ENCODE results near the gene SLC7A14. TPM values are rescaled to one million over a fixed set of nuclear protein-coding genes. Genes with fewer than 3 reads are reported as not detected.

Gene SLC7A14
- total RNA-seq (2021; ENCODE audit: unreplicated experiment): not detected
- not detected in 2 replicates for polyA plus RNA-seq (2012)
- Bru-seq, nascent RNA: not detected
- percentile 1 among the genes with signal in this experiment for BruChase-seq, experiment 1, labeled RNA remaining after a 6-hour chase
- BruChase-seq, experiment 2, labeled RNA remaining after a 2-hour chase: not detected
- long read RNA-seq: 0 reads

DNA sequence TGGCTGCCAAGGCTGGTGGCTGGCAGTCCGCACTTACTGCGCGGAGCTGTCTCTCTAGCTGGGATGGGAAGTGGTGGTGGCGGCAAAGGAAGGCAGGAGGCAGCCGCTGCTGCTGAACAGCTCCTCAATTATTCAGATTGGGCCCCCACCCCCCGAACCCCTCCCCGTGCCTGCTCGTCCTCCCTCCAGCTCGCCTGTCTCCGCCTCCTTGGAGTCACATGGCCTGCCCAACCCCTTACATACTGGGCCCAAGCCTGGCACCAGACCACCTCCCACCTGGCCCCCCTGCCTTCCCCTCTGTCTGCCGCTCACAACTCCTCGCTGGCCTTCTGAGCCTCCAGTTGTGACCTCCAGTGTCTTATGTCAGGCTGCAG is at the start of gene SLC7A14:
TSS of gene SLC7A14 (minus strand) at position 139 of the 374 bp plus-strand sequence. CDS start 59,139 bp downstream, outside the sequence.
- CTCF ChIA-PET: no interaction called here
- no peaks in the 10 kb centered on the region for H4K20me1 ChIP-seq (ENCODE audit: insufficient read depth)

More for the DNA sequence above, at the start of gene SLC7A14:
- no peaks in the 10 kb centered on the region for H3K9me3 ChIP-seq (ENCODE audit: control insufficient read depth in 1 of 2, insufficient read depth in 1 of 2, low read depth in 1 of 2, low read length in 2 of 2)
- no peaks in the 10 kb centered on the region for H3K79me2 ChIP-seq (ENCODE audit: insufficient read depth, low read length)
- H3K9ac ChIP-seq (ENCODE audit: low read length): no peak within 1 kb of the TSS
- ChIA-PET POLR2A (interaction anchor here (0.6 kb wide), 1 partner anchor 15 kb away, joined by 4 read pairs; no protein-coding TSS in a partner anchor), RAD21 (ENCODE audit: low non-redundant PET in 1 of 2, low total read pairs in 2 of 2, uncharacterized antibody in 2 of 2, unreplicated experiment in 2 of 2) (no interaction called here)
- H3K4me1 ChIP-seq (ENCODE audit: control insufficient read depth in 1 of 2, insufficient read depth in 2 of 2, low read length in 2 of 2): no peaks in the 10 kb centered on the region
- intact Hi-C loops (cut with micrococcal nuclease): no loop called here
- no peak within 1 kb of the TSS for H2AFZ ChIP-seq (ENCODE audit: low read depth, low read length, poor library complexity, severe bottlenecking)
- TF ChIP-seq, protein P1, sequence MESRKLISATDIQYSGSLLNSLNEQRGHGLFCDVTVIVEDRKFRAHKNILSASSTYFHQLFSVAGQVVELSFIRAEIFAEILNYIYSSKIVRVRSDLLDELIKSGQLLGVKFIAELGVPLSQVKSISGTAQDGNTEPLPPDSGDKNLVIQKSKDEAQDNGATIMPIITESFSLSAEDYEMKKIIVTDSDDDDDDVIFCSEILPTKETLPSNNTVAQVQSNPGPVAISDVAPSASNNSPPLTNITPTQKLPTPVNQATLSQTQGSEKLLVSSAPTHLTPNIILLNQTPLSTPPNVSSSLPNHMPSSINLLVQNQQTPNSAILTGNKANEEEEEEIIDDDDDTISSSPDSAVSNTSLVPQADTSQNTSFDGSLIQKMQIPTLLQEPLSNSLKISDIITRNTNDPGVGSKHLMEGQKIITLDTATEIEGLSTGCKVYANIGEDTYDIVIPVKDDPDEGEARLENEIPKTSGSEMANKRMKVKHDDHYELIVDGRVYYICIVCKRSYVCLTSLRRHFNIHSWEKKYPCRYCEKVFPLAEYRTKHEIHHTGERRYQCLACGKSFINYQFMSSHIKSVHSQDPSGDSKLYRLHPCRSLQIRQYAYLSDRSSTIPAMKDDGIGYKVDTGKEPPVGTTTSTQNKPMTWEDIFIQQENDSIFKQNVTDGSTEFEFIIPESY (IDR thresholded peaks at IDR 0.05; ENCODE audit: extremely low read depth, insufficient replicate concordance, low read length): no peak
- TF ChIP-seq ZNF274 (IDR thresholded peaks at IDR 0.05; ENCODE audit: low read depth, low read length) (no peak), ZFX (IDR thresholded peaks at IDR 0.05) (no peak), RAD21 (IDR thresholded peaks at IDR 0.05; ENCODE audit: low read depth) (no peak), SP1 (IDR thresholded peaks at IDR 0.05; ENCODE audit: low read depth) (no peak), EZH2phosphoT487 (IDR thresholded peaks at IDR 0.05; ENCODE audit: borderline replicate concordance) (no peak), JUND (IDR thresholded peaks at IDR 0.05) (no peak), SIN3A (IDR thresholded peaks at IDR 0.05; ENCODE audit: low read depth) (no peak), ELF1 (IDR thresholded peaks at IDR 0.05; ENCODE audit: borderline replicate concordance, low read depth) (no peak), POLR2A (IDR thresholded peaks at IDR 0.05; ENCODE audit: borderline replicate concordance, extremely low read depth, insufficient read depth, insufficient read length) (no peak), CBX3 (IDR thresholded peaks at IDR 0.05; ENCODE audit: low read depth) (no peak), POLR2AphosphoS5 (IDR thresholded peaks at IDR 0.05; ENCODE audit: low read depth, low read length) (no peak), CEBPB (IDR thresholded peaks at IDR 0.05; ENCODE audit: low read depth) (no peak)
- TF ChIP-seq, protein P2, sequence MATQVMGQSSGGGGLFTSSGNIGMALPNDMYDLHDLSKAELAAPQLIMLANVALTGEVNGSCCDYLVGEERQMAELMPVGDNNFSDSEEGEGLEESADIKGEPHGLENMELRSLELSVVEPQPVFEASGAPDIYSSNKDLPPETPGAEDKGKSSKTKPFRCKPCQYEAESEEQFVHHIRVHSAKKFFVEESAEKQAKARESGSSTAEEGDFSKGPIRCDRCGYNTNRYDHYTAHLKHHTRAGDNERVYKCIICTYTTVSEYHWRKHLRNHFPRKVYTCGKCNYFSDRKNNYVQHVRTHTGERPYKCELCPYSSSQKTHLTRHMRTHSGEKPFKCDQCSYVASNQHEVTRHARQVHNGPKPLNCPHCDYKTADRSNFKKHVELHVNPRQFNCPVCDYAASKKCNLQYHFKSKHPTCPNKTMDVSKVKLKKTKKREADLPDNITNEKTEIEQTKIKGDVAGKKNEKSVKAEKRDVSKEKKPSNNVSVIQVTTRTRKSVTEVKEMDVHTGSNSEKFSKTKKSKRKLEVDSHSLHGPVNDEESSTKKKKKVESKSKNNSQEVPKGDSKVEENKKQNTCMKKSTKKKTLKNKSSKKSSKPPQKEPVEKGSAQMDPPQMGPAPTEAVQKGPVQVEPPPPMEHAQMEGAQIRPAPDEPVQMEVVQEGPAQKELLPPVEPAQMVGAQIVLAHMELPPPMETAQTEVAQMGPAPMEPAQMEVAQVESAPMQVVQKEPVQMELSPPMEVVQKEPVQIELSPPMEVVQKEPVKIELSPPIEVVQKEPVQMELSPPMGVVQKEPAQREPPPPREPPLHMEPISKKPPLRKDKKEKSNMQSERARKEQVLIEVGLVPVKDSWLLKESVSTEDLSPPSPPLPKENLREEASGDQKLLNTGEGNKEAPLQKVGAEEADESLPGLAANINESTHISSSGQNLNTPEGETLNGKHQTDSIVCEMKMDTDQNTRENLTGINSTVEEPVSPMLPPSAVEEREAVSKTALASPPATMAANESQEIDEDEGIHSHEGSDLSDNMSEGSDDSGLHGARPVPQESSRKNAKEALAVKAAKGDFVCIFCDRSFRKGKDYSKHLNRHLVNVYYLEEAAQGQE (IDR thresholded peaks at IDR 0.05; ENCODE audit: low read depth): no peak
- TF ChIP-seq, protein P3, sequence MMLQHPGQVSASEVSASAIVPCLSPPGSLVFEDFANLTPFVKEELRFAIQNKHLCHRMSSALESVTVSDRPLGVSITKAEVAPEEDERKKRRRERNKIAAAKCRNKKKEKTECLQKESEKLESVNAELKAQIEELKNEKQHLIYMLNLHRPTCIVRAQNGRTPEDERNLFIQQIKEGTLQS (IDR thresholded peaks at IDR 0.05): no peak
- ATAC-seq (no peak), DNase-seq (ENCODE audit: low read depth, low spot score) (no peak)
- no peak within 1 kb of the TSS for H3K27ac ChIP-seq (ENCODE audit: low read depth, low read length)
- H3K9me2 ChIP-seq (ENCODE audit: insufficient read depth): no peaks in the 10 kb centered on the region
- no TSS peak for BruUV-seq (replicated peaks)
- no peak within 1 kb of the TSS for H3K4me3 ChIP-seq (replicated peaks in 1 of 2; ENCODE audit: low read depth in 1 of 2, low read length in 2 of 2)
- no peaks in the 10 kb centered on the region for H3K36me3 ChIP-seq (ENCODE audit: control insufficient read depth in 1 of 2, insufficient read depth in 2 of 2, low read length in 2 of 2)
- peaks cover 32% of the 10 kb centered on the region for H3K27me3 ChIP-seq (ENCODE audit: insufficient read depth, low read length)
- H3K4me2 ChIP-seq (ENCODE audit: low read length): no peak within 1 kb of the TSS
